Body of pancreas (tissue), 4 donors: Measurements from ENCODE around the gene RAPGEF5. TPM values are rescaled to one million over a fixed set of nuclear protein-coding genes. Genes with fewer than 3 reads are reported as not detected.
A peak's percentile ranks its signal among the peaks of the same experiment; 100 is the strongest.

ENCODE experiments used
- ATAC-seq: fragments of 150-250 bp; one replicate; pipeline ENCODE4 v1.9.1; 2016
- DNase-seq, 4 donors: peaks; one replicate each; pipeline ENCODE4 v3.0.0-alpha.2; 2019
- H3K27ac ChIP-seq, 4 donors: fragments of 200-600 bp; sonication (generic); 1 replicate in 3 of 4; 2 replicates in 1 of 4; pipeline versions ENCODE4 v1.5.1 to v1.6.1; 2016 to 2019; ENCODE audit warnings: mild to moderate bottlenecking in 1 of 4, mixed read lengths in 1 of 4, moderate library complexity in 1 of 4
- H3K27me3 ChIP-seq, 2 donors: fragments of 200-600 bp; sonication (generic); one replicate each; pipeline ENCODE4 v1.6.0; 2016; ENCODE audit warnings: mild to moderate bottlenecking in 1 of 2
- H3K36me3 ChIP-seq, 2 donors: fragments of 200-600 bp; sonication (generic); replicated peaks in 1 of 2; 2 replicates each; pipeline ENCODE4 v1.5.1; 2016; ENCODE audit warnings: low read depth in 2 of 2; ENCODE audit not compliant: insufficient read depth in 1 of 2
- H3K4me1 ChIP-seq: fragments of 200-600 bp; sonication (generic); one replicate; pipeline ENCODE4 v1.6.0; 2016
- H3K4me3 ChIP-seq, 2 donors: fragments of 200-600 bp; sonication (generic); 1 replicate in 1 of 2; 2 replicates in 1 of 2; pipeline ENCODE4 v1.5.1; 2016 to 2019
- H3K9me3 ChIP-seq, 3 donors: fragments of 200-600 bp; sonication (generic); 1 replicate in 2 of 3; 2 replicates in 1 of 3; pipeline ENCODE4 v1.5.1; 2016
- CTCF ChIP-seq, 7 experiments: fragments of 450-650 bp in 4 of 7; fragments of 200-600 bp in 3 of 7; sonication (generic) in 3 of 7; IDR thresholded peaks; one replicate each; pipeline ENCODE4 v1.5.1; 2016 to 2019; ENCODE audit warnings: antibody characterized with exemption in 7 of 7
- POLR2A ChIP-seq, 3 donors: fragments of 450-650 bp; IDR thresholded peaks; one replicate each; pipeline ENCODE4 v1.6.1; 2016; ENCODE audit warnings: antibody characterized with exemption in 3 of 3, mild to moderate bottlenecking in 2 of 3
- WGBS, 2 donors: methylation state at CpG; one replicate each; pipeline ENCODE4 v1.1.5; 2017; 5-methylcytosine and 5-hydroxymethylcytosine counted together
- intact Hi-C: fragments of 100-400 bp; cut with DNase I; formaldehyde crosslinking; loops from one replicate; pipeline ENCODE4 v1.15.1; 2023
- total RNA-seq, 2 donors: library from RNA; depleted of rRNA; stranded (reverse); fragments of >200 nt; gene quantifications; one replicate each; pipeline ENCODE4 v1.1.0, GENCODE V29; 2016

The RAPGEF5 gene
- total RNA-seq, 2 donors from 2014 or later, result 68.0 to 151 TPM

- Histone ChIP-seq H3K4me1 (peaks cover 7% of the 10 kb centered on the region), H3K36me3 (no peaks in the 10 kb centered on the region), H3K27ac (no peak overlapping the region), H3K4me3 (no peak overlapping the region), H3K27me3 (no peaks in the 10 kb centered on the region), H3K9me3 (no peaks in the 10 kb centered on the region)
- WGBS, 2 donors, result 65 to 70% methylated on average over 7 of the region's 7 CpGs
- ATAC-seq, result no peak
- intact Hi-C loops, result no loop called here
- no peak for TF ChIP-seq POLR2A (IDR thresholded peaks at IDR 0.05)
- TF ChIP-seq CTCF (IDR thresholded peaks at IDR 0.05), result no peak
- no peak for DNase-seq
Observed at GRCh38 chr7:22378199-22378980, 21.4 kb upstream of the RAPGEF5 start.

DNA sequence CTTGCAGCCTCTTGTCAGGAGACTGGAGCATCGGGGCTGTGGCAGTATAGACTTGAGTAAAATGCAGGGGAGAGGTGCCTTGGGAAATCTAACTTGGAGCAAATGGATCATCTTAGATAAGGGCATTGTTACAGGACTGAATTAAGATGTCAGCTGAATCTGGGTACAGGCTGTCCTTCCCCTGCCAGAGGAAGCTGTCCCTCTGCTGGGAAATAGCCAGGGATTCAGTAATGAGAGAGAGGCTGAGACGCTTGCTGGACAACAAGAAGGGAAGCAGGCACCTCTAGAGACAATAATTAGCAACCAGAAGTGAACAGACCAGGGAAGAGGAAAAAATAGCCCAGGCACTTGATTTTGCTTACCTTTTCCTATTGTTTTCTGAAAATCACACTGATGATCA lies 20.7 kb upstream of the RAPGEF5 start:
- Histone ChIP-seq H3K4me3 (no peak overlapping the region), H3K36me3 (no peaks in the 10 kb centered on the region), H3K9me3 (no peaks in the 10 kb centered on the region), H3K27me3 (no peaks in the 10 kb centered on the region), H3K4me1 (peaks cover 14% of the 10 kb centered on the region), H3K27ac (no peak overlapping the region)
- ATAC-seq (peak; percentile 27), DNase-seq (no peak)
- intact Hi-C loops, result no loop called here
- TF ChIP-seq POLR2A (IDR thresholded peaks at IDR 0.05) (no peak), CTCF (IDR thresholded peaks at IDR 0.05) (no peak)
- 56 to 91% methylated on average over 2 of the region's 2 CpGs for WGBS, 2 donors

- Histone ChIP-seq H3K9me3 (no peaks in the 10 kb centered on the region), H3K36me3 (no peaks in the 10 kb centered on the region), H3K4me3 (no peak overlapping the region), H3K27me3 (no peaks in the 10 kb centered on the region), H3K27ac (no peak overlapping the region), H3K4me1 (peaks cover 18% of the 10 kb centered on the region)
- intact Hi-C loops, result no loop called here
- no peak for DNase-seq
- ATAC-seq, result no peak
- 85 to 95% methylated on average over 2 of the region's 2 CpGs for WGBS, 2 donors
- no peak for TF ChIP-seq CTCF (IDR thresholded peaks at IDR 0.05)
- TF ChIP-seq POLR2A (IDR thresholded peaks at IDR 0.05), result no peak
Observed at GRCh38 chr7:22375359-22376048, 18.6 kb upstream of the RAPGEF5 start.

GRCh38 chr7:22373911-22374310 lies 17.0 kb upstream of the RAPGEF5 start:
- intact Hi-C loops, result no loop called here
- no peaks in the 10 kb centered on the region for H3K36me3 ChIP-seq
- H3K9me3 ChIP-seq, result no peaks in the 10 kb centered on the region
- no peaks in the 10 kb centered on the region for H3K27me3 ChIP-seq
- H3K27ac ChIP-seq, result peak overlapping the region in 2 of 4 donors; percentile 2 to 44
- no peak overlapping the region for H3K4me3 ChIP-seq
- TF ChIP-seq POLR2A (IDR thresholded peaks at IDR 0.05) (no peak), CTCF (IDR thresholded peaks at IDR 0.05) (no peak)
- no peak for DNase-seq
- ATAC-seq, result no peak
- 52 to 60% methylated on average over 2 of the region's 2 CpGs for WGBS, 2 donors
- peaks cover 18% of the 10 kb centered on the region for H3K4me1 ChIP-seq
